Activated naive CD8-positive, alpha-beta T cell treated with anti-CD3 and anti-CD28 coated beads, Interleukin-2, amount 50 U/mL, for 24 hours (primary cell): ENCODE results near the gene STXBP3.
"Not testable (repeated sequence)": the region's sequence is repeated elsewhere in the genome, so short reads cannot be mapped to it uniquely, and the experiment has no call there.

Experiments used
- ATAC-seq: fragments of 150-1000 bp; cut with Tn5 transposase; one replicate; pipeline ENCODE4 v1.10.0; 2021
- DNase-seq: peaks from one replicate; pipeline ENCODE4 v3.0.0; 2021
- H3K27ac Mint-ChIP-seq: one replicate; pipeline ENCODE4 v1.8.0; 2021; ENCODE audit warnings: mild to moderate bottlenecking, mixed read lengths
- H3K27me3 Mint-ChIP-seq: one replicate; pipeline ENCODE4 v1.8.0; 2021; ENCODE audit warnings: mixed read lengths
- H3K36me3 Mint-ChIP-seq: one replicate; pipeline ENCODE4 v1.8.0; 2021; ENCODE audit warnings: low read depth, mixed read lengths
- H3K4me1 Mint-ChIP-seq: one replicate; pipeline ENCODE4 v1.8.0; 2021; ENCODE audit warnings: mixed read lengths
- H3K4me3 Mint-ChIP-seq: one replicate; pipeline ENCODE4 v1.8.0; 2021; ENCODE audit warnings: mild to moderate bottlenecking, moderate library complexity, mixed read lengths
- H3K9me3 Mint-ChIP-seq: one replicate; pipeline ENCODE4 v1.8.0; 2021; ENCODE audit warnings: mixed read lengths

Gene STXBP3

GRCh38 chr1:108746382-108747170 is at the start of gene STXBP3:
TSS of gene STXBP3 (plus strand) at chr1:108746674. CDS start at chr1:108746738, 64 bp downstream.
- H3K27me3 Mint-ChIP-seq, result no peaks in the 10 kb centered on the region

GRCh38 chr1:108699375-108700332 is 46.8 kb upstream of the STXBP3 start:
- H3K36me3 Mint-ChIP-seq, result peaks cover 75% of the 10 kb centered on the region
- no peak for ATAC-seq
- H3K4me1 Mint-ChIP-seq, result peaks cover 70% of the 10 kb centered on the region

More at GRCh38 chr1:108746382-108747170, at the start of gene STXBP3:
- DNase-seq (peak; percentile 100), ATAC-seq (peak; percentile 93)
- H3K4me3 Mint-ChIP-seq, result peak within 1 kb of the TSS; percentile 100
- H3K9me3 Mint-ChIP-seq, result no peaks in the 10 kb centered on the region
- peak within 1 kb of the TSS; percentile 98 for H3K27ac Mint-ChIP-seq
- peaks cover 34% of the 10 kb centered on the region for H3K4me1 Mint-ChIP-seq
- peaks cover 12% of the 10 kb centered on the region for H3K36me3 Mint-ChIP-seq

GRCh38 chr1:108701176-108701849 is 45.2 kb upstream of the STXBP3 start:
- no peaks in the 10 kb centered on the region for H3K9me3 Mint-ChIP-seq
- H3K4me1 Mint-ChIP-seq, result peaks cover 64% of the 10 kb centered on the region
- H3K4me3 Mint-ChIP-seq, result no peak overlapping the region
- peaks cover 62% of the 10 kb centered on the region for H3K36me3 Mint-ChIP-seq
- DNase-seq (no peak), ATAC-seq (no peak)
- H3K27ac Mint-ChIP-seq, result no peak overlapping the region
- H3K27me3 Mint-ChIP-seq, result no peaks in the 10 kb centered on the region

More at GRCh38 chr1:108699375-108700332, 46.8 kb upstream of the STXBP3 start:
- Mint-ChIP-seq H3K27ac (peak overlapping the region; percentile 68), H3K9me3 (no peaks in the 10 kb centered on the region), H3K27me3 (no peaks in the 10 kb centered on the region), H3K4me3 (peak overlapping the region; percentile 40)
- no peak for DNase-seq

GRCh38 chr1:108702109-108702508 is 44.4 kb upstream of the STXBP3 start:
- not testable (repeated sequence) for DNase-seq

GRCh38 chr1:108703939-108704338 is 42.5 kb upstream of the STXBP3 start:
- H3K4me1 Mint-ChIP-seq, result peaks cover 44% of the 10 kb centered on the region

More at GRCh38 chr1:108702109-108702508, 44.4 kb upstream of the STXBP3 start:
- Mint-ChIP-seq H3K36me3 (peaks cover 54% of the 10 kb centered on the region), H3K4me1 (peaks cover 57% of the 10 kb centered on the region)
- not testable (repeated sequence) for H3K27ac Mint-ChIP-seq, ATAC-seq, H3K9me3 Mint-ChIP-seq, H3K4me3 Mint-ChIP-seq, H3K27me3 Mint-ChIP-seq

GRCh38 chr1:108704496-108704895 is 42.0 kb upstream of the STXBP3 start:
- Mint-ChIP-seq H3K27ac (peak overlapping the region; percentile 86), H3K9me3 (no peaks in the 10 kb centered on the region), H3K4me1 (peaks cover 40% of the 10 kb centered on the region), H3K4me3 (no peak overlapping the region), H3K36me3 (peaks cover 32% of the 10 kb centered on the region), H3K27me3 (no peaks in the 10 kb centered on the region)
- ATAC-seq, result no peak
- DNase-seq, result no peak

More at GRCh38 chr1:108703939-108704338, 42.5 kb upstream of the STXBP3 start:
- Mint-ChIP-seq H3K4me3 (peak overlapping the region; percentile 54), H3K27me3 (no peaks in the 10 kb centered on the region), H3K36me3 (peaks cover 37% of the 10 kb centered on the region), H3K27ac (peak overlapping the region; percentile 86), H3K9me3 (no peaks in the 10 kb centered on the region)
- DNase-seq (no peak), ATAC-seq (peak; percentile 80)

GRCh38 chr1:108706643-108707042 is 39.8 kb upstream of the STXBP3 start:
- H3K36me3 Mint-ChIP-seq, result peaks cover 12% of the 10 kb centered on the region
- no peaks in the 10 kb centered on the region for H3K9me3 Mint-ChIP-seq
- H3K4me1 Mint-ChIP-seq, result peaks cover 31% of the 10 kb centered on the region
- no peak overlapping the region for H3K4me3 Mint-ChIP-seq
- no peaks in the 10 kb centered on the region for H3K27me3 Mint-ChIP-seq
- H3K27ac Mint-ChIP-seq, result no peak overlapping the region
- ATAC-seq (no peak), DNase-seq (no peak)

- H3K36me3 Mint-ChIP-seq, result no peaks in the 10 kb centered on the region
- peak; percentile 82 for ATAC-seq
- no peaks in the 10 kb centered on the region for H3K9me3 Mint-ChIP-seq
- peaks cover 16% of the 10 kb centered on the region for H3K4me1 Mint-ChIP-seq
- H3K27me3 Mint-ChIP-seq, result peaks cover 6% of the 10 kb centered on the region
- peak; percentile 61 for DNase-seq
- H3K4me3 Mint-ChIP-seq, result no peak overlapping the region
- H3K27ac Mint-ChIP-seq, result no peak overlapping the region
These were observed 37.5 kb upstream of the STXBP3 start for GRCh38 chr1:108708691-108709660.

- Mint-ChIP-seq H3K36me3 (no peaks in the 10 kb centered on the region), H3K9me3 (no peaks in the 10 kb centered on the region), H3K27me3 (peaks cover 12% of the 10 kb centered on the region), H3K27ac (no peak within 1 kb of the TSS), H3K4me1 (peaks cover 4% of the 10 kb centered on the region), H3K4me3 (no peak within 1 kb of the TSS)
- ATAC-seq (no peak), DNase-seq (no peak)
These were observed 33.8 kb upstream of the STXBP3 start, which contains the start of gene FNDC7 for GRCh38 chr1:108712606-108713150. TSS of gene FNDC7 (plus strand) at chr1:108712908. CDS start at chr1:108712934, 26 bp downstream.

GRCh38 chr1:108715932-108716331 is 30.5 kb upstream of the STXBP3 start:
- no peak overlapping the region for H3K27ac Mint-ChIP-seq
- DNase-seq, result no peak
- peaks cover 12% of the 10 kb centered on the region for H3K27me3 Mint-ChIP-seq
- no peak for ATAC-seq
- no peaks in the 10 kb centered on the region for H3K9me3 Mint-ChIP-seq
- H3K4me1 Mint-ChIP-seq, result no peaks in the 10 kb centered on the region
- no peak overlapping the region for H3K4me3 Mint-ChIP-seq
- no peaks in the 10 kb centered on the region for H3K36me3 Mint-ChIP-seq

GRCh38 chr1:108716437-108717230 is 29.8 kb upstream of the STXBP3 start:
- Mint-ChIP-seq H3K36me3 (no peaks in the 10 kb centered on the region), H3K4me1 (no peaks in the 10 kb centered on the region), H3K4me3 (no peak overlapping the region), H3K27me3 (peaks cover 12% of the 10 kb centered on the region), H3K27ac (no peak overlapping the region), H3K9me3 (no peaks in the 10 kb centered on the region)
- DNase-seq (no peak), ATAC-seq (no peak)

- ATAC-seq (no peak), DNase-seq (no peak)
- H3K36me3 Mint-ChIP-seq, result no peaks in the 10 kb centered on the region
- no peaks in the 10 kb centered on the region for H3K4me1 Mint-ChIP-seq
- H3K27ac Mint-ChIP-seq, result no peak overlapping the region
- H3K27me3 Mint-ChIP-seq, result peaks cover 12% of the 10 kb centered on the region
- no peak overlapping the region for H3K4me3 Mint-ChIP-seq
- H3K9me3 Mint-ChIP-seq, result no peaks in the 10 kb centered on the region
These were observed 28.6 kb upstream of the STXBP3 start for GRCh38 chr1:108717774-108718316.
